Neural cell (in vitro differentiated cells): ENCODE measurements around the gene SH3PXD2B.

Experiments used
- EP300 ChIP-seq: fragments of 450-650 bp; conservative IDR thresholded peaks from 2 replicates; pipeline ENCODE4 v1.6.1; 2014; ENCODE audit warnings: antibody characterized with exemption, mild to moderate bottlenecking, moderate library complexity; ENCODE audit not compliant: poor library complexity, severe bottlenecking
- EZH2 ChIP-seq: fragments of 200-600, 300-800 bp; shearing (Covaris generic), sonication (generic); IDR thresholded peaks from 2 replicates; pipeline ENCODE4 v1.6.1; 2014; ENCODE audit warnings: antibody characterized with exemption, low read length, borderline replicate concordance, mild to moderate bottlenecking; ENCODE audit not compliant: insufficient read depth, poor library complexity, severe bottlenecking
- MXI1 ChIP-seq: fragments of 450-650 bp; conservative IDR thresholded peaks from 2 replicates; pipeline ENCODE4 v1.6.1; 2014; ENCODE audit warnings: antibody characterized with exemption, mild to moderate bottlenecking; ENCODE audit not compliant: poor library complexity, severe bottlenecking
- POLR2AphosphoS5 ChIP-seq: IDR thresholded peaks from 2 replicates; pipeline ENCODE4 v1.6.1; 2012
- TF ChIP-seq, protein P1 (sequence below): fragments of 450-650 bp; IDR thresholded peaks from 2 replicates; pipeline ENCODE4 v1.5.1; 2014; ENCODE audit warnings: antibody characterized with exemption, mild to moderate bottlenecking, moderate library complexity; ENCODE audit not compliant: poor library complexity, severe bottlenecking
- TF ChIP-seq, protein P2 (sequence below): IDR thresholded peaks from 2 replicates; pipeline ENCODE4 v1.6.1; 2012; ENCODE audit warnings: borderline replicate concordance

- TF ChIP-seq, protein P1, sequence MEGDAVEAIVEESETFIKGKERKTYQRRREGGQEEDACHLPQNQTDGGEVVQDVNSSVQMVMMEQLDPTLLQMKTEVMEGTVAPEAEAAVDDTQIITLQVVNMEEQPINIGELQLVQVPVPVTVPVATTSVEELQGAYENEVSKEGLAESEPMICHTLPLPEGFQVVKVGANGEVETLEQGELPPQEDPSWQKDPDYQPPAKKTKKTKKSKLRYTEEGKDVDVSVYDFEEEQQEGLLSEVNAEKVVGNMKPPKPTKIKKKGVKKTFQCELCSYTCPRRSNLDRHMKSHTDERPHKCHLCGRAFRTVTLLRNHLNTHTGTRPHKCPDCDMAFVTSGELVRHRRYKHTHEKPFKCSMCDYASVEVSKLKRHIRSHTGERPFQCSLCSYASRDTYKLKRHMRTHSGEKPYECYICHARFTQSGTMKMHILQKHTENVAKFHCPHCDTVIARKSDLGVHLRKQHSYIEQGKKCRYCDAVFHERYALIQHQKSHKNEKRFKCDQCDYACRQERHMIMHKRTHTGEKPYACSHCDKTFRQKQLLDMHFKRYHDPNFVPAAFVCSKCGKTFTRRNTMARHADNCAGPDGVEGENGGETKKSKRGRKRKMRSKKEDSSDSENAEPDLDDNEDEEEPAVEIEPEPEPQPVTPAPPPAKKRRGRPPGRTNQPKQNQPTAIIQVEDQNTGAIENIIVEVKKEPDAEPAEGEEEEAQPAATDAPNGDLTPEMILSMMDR, result no peak
- TF ChIP-seq MXI1 (no peak), EP300 (no peak), POLR2AphosphoS5 (no peak), EZH2 (no peak)
- TF ChIP-seq, protein P2, sequence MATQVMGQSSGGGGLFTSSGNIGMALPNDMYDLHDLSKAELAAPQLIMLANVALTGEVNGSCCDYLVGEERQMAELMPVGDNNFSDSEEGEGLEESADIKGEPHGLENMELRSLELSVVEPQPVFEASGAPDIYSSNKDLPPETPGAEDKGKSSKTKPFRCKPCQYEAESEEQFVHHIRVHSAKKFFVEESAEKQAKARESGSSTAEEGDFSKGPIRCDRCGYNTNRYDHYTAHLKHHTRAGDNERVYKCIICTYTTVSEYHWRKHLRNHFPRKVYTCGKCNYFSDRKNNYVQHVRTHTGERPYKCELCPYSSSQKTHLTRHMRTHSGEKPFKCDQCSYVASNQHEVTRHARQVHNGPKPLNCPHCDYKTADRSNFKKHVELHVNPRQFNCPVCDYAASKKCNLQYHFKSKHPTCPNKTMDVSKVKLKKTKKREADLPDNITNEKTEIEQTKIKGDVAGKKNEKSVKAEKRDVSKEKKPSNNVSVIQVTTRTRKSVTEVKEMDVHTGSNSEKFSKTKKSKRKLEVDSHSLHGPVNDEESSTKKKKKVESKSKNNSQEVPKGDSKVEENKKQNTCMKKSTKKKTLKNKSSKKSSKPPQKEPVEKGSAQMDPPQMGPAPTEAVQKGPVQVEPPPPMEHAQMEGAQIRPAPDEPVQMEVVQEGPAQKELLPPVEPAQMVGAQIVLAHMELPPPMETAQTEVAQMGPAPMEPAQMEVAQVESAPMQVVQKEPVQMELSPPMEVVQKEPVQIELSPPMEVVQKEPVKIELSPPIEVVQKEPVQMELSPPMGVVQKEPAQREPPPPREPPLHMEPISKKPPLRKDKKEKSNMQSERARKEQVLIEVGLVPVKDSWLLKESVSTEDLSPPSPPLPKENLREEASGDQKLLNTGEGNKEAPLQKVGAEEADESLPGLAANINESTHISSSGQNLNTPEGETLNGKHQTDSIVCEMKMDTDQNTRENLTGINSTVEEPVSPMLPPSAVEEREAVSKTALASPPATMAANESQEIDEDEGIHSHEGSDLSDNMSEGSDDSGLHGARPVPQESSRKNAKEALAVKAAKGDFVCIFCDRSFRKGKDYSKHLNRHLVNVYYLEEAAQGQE, result no peak
Measured at GRCh38 chr5:172473427-172473826, 19.1 kb upstream of the SH3PXD2B start.
